A673 (cell line): ENCODE data around the gene LMF1.

ENCODE experiments used
- EZH2 ChIP-seq: fragments of 200-600 bp; sonication (generic); IDR thresholded peaks from 2 replicates; pipeline ENCODE4 v1.6.1; 2017; ENCODE audit warnings: borderline replicate concordance, low read depth, mild to moderate bottlenecking, mixed read lengths, antibody characterized with exemption, low read length; ENCODE audit not compliant: poor library complexity, severe bottlenecking
- TF ChIP-seq, protein P1 (sequence below): fragments of 300-800, 200-600 bp; sonication (generic); conservative IDR thresholded peaks from 2 replicates; pipeline ENCODE4 v1.5.1; 2017; ENCODE audit warnings: low read depth, mild to moderate bottlenecking, antibody characterized with exemption, low read length, moderate library complexity, mixed read lengths

- TF ChIP-seq, protein P1, sequence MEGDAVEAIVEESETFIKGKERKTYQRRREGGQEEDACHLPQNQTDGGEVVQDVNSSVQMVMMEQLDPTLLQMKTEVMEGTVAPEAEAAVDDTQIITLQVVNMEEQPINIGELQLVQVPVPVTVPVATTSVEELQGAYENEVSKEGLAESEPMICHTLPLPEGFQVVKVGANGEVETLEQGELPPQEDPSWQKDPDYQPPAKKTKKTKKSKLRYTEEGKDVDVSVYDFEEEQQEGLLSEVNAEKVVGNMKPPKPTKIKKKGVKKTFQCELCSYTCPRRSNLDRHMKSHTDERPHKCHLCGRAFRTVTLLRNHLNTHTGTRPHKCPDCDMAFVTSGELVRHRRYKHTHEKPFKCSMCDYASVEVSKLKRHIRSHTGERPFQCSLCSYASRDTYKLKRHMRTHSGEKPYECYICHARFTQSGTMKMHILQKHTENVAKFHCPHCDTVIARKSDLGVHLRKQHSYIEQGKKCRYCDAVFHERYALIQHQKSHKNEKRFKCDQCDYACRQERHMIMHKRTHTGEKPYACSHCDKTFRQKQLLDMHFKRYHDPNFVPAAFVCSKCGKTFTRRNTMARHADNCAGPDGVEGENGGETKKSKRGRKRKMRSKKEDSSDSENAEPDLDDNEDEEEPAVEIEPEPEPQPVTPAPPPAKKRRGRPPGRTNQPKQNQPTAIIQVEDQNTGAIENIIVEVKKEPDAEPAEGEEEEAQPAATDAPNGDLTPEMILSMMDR = no peak
- TF ChIP-seq EZH2 = no peak
Measured at GRCh38 chr16:907842-908241, 62.9 kb downstream of the LMF1 start.
